ENCODE measurements around the gene PKN3. TPM values are rescaled to one million over a fixed set of nuclear protein-coding genes. Genes with fewer than 3 reads are reported as not detected.
"Not testable (repeated sequence)": the region's sequence is repeated elsewhere in the genome, so short reads cannot be mapped to it uniquely, and the experiment has no call there.

PKN3 gene
- total RNA-seq, 1 experiment from 2014 or later = 4.2 TPM

DNA sequence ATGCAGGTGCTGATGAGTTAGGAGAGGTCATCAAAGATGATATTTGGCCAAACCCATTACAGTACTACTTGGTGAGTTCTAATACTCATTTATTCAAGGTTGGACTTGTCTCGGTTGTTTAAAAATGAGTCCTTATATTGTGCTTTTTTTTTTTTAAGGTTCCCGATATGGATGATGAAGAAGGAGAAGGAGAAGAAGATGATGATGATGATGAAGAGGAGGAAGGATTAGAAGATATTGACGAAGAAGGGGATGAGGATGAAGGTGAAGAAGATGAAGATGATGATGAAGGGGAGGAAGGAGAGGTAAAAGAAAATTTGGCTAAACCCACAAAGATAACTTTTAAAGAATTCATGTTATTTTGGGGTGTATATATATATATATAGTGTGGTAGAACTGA is 8.6 kb upstream of the PKN3 start:
- DNase-seq (ENCODE audit: low read depth) = not testable (repeated sequence)

- DNase-seq (ENCODE audit: low read depth) = no peak
Observed at GRCh38 chr9:128694344-128694743, 8.0 kb upstream of the PKN3 start.

- no peak for DNase-seq (ENCODE audit: low read depth)
Observed at GRCh38 chr9:128696923-128697707, 5.2 kb upstream of the PKN3 start.

GRCh38 chr9:128699096-128699795 is 3.1 kb upstream of the PKN3 start:
- not testable (repeated sequence) for DNase-seq (ENCODE audit: low read depth)

DNA sequence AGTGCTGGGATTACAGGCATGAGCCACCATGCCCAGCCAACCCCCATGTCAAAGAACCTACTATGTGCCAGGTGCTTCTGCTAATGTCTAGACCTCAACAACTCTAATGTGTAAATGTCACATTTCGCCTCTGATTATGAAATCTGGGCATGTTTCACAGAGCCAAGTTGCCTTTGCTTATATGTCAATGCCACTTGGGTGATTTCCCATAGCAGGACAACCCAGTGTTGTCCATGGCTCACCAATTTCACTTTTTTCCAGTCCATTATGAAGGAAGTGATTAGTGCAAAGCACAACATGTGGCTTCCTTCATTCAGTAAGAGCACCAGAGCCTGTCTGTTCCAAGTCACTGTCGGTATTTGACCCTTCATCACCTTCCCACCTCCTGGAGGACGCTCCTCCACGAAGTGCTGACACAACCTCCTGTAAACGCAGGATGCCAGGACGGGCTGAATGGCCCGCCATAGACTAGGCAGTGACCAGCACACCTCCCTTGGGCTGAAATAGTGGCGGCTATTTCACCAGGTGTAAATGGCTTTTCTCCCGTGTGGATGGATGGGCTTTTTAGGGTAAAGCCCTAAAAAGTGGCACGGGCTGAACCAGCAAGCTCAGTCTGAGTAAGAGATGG is 962 bp upstream of the PKN3 start:
- DNase-seq (ENCODE audit: low read depth) = no peak

DNA sequence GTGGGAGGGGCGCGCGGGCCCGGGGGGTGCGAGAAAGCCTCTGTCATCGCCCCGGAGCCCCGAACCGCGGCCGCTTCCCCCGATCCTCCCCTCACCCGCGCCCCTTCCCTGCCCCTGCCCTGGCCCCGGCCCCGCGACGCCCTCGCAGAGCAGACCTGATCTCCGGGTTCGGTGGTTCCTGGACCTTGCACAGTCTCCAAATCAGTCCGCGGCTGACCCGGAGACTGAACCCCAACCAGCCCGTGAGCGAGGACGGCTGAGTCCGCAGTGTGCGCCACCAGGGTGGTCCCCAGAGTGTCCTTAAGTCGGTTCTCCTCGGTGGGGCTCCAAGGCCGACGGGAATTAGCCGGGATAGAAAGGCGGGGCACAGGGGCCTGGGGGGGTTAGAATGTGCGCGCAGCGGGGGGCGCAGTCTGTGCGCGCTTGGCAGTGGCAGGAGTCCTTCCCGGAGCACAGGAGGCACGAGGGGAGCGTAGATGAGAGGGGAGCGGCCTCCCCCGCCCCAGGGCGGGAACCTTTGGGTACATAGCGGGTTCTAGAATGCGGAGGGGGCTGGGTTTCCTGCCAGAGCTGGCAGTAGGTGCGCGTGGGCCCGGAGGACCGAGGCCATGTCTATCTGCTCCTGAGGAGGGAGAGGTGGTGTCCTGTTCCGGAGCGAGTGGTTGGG is 779 bp downstream of the PKN3 start:
- no peak for DNase-seq (ENCODE audit: low read depth)

DNA sequence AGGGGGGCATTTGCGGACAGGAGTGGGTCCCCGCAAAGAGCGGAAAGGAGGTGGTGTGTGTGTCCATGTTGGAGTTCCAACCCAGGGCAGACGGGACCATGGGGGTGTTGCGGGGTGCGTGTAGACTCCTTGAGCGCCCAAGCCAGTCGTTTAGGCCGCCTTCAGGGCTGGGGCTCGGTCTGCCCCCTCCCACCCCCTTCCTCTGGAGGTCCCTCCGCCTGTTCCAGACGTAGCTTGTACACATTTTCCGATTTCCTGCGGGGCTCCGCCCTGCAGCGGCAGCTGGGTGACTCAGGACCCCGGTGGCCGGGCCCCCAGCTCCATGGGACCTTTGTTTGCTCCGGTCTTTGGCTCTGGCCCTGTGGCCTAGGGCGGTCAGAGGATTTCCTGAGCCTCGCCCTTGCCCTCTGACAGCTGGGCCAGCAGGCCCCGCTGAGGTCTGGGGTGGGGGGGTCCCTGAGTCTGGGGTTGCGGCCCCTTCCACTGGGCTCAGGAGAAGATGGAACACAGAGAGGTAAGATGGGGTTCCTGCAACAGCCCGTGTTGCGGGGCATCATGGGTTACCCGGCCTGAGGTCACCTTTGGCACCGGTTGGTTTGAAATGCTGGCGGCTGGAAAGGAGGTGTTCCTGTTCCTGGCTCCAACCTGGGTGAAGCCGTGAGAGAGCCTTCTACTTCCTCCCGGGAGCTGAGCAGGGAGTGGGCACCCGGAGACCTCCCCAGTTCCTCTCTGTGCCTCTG is 1.5 kb downstream of the PKN3 start:
- DNase-seq (ENCODE audit: low read depth) = no peak

DNA sequence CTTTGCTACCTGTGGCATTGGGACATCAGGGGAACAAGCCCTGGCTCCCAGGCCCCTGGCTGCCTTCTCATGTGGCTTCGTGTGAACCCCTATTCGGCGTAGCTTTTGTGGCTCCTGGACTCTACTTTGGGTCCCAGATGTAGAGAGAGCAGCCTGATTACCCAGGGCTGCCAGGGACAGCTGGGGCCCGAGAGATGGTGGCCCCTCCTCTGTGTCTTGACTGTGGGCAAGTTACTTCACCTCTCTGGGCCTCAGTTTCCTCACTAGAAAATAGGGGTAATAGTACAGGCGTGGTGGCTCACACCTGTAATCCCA is 2.0 kb downstream of the PKN3 start:
- DNase-seq (ENCODE audit: low read depth) = no peak

- DNase-seq (ENCODE audit: low read depth) = no peak
Observed at GRCh38 chr9:128705051-128705965, 3.0 kb downstream of the PKN3 start.

DNA sequence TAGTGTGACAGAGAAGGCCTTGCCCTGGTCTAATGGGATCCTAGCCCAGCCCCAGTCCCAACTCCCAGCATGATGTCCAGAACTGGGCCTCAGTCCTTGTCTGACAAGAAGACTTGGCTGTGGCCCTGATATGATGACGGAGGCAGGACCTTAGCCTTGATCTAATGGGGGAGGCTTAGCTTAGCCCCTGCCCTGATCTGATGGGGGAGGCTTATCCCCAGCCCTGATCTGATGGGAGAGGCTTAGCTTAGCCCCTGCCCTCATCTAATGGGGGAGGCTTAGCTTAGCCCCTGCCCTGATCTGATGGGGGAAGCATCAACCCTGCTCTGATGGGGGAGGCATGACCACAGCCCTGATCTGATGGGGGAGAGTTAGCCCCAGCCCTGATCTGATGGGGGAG is 3.7 kb downstream of the PKN3 start:
- no peak for DNase-seq (ENCODE audit: low read depth)

DNA sequence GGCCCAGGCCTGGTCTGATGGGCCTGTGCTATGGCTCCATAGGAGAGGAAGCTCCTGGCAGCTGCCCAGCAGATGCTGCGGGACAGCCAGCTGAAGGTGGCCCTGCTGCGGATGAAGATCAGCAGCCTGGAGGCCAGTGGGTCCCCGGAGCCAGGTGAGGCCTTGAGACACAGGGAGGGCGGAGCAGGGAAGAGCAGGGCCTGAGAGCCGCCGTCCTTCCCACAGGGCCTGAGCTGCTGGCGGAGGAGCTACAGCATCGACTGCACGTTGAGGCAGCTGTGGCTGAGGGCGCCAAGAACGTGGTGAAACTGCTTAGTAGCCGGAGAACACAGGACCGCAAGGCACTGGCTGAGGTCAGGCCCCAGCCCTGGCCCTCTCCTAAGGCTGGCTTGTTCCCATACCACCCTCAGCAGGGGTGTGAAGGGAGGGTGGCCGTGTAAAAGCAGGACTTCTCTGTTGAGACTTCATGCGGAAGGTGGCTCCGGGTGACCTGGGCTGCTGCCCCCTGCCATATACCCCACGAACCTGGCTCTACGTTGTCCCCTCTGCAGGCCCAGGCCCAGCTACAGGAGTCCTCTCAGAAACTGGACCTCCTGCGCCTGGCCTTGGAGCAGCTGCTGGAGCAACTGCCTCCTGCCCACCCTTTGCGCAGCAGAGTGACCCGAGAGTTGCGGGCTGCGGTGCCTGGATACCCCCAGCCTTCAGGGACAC is 4.5 kb downstream of the PKN3 start:
- DNase-seq (ENCODE audit: low read depth) = no peak

GRCh38 chr9:128707446-128707845 is 5.1 kb downstream of the PKN3 start:
- no peak for DNase-seq (ENCODE audit: low read depth)

GRCh38 chr9:128712451-128713410 is 10.4 kb downstream of the PKN3 start:
- DNase-seq (ENCODE audit: low read depth) = no peak

- DNase-seq (ENCODE audit: low read depth) = no peak
Observed at GRCh38 chr9:128713411-128713780, 11.1 kb downstream of the PKN3 start.

DNA sequence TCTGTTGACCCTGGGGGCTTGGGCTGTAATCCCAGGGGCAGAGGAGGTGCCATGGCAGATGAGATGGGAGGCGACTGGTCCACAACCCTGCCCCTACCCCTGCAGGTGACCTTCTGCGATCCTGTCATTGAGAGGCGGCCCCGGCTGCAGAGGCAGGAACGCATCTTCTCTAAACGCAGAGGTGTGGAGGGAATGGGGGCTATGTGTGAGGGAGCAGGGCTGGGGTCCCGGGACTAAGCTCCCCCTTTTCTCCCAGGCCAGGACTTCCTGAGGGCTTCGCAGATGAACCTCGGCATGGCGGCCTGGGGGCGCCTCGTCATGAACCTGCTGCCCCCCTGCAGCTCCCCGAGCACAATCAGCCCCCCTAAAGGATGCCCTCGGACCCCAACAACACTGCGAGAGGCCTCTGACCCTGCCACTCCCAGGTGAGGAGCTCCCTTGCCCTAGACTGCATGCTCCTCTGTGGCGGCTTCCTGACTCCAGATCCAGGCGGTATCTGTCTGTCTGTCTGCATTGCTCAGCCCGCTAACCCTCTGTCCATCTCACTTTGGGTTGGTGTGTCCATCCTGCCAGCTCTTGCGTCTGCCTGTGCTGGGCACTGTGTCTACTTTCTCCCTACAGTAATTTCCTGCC is 11.8 kb downstream of the PKN3 start:
- DNase-seq (ENCODE audit: low read depth) = no peak

DNA sequence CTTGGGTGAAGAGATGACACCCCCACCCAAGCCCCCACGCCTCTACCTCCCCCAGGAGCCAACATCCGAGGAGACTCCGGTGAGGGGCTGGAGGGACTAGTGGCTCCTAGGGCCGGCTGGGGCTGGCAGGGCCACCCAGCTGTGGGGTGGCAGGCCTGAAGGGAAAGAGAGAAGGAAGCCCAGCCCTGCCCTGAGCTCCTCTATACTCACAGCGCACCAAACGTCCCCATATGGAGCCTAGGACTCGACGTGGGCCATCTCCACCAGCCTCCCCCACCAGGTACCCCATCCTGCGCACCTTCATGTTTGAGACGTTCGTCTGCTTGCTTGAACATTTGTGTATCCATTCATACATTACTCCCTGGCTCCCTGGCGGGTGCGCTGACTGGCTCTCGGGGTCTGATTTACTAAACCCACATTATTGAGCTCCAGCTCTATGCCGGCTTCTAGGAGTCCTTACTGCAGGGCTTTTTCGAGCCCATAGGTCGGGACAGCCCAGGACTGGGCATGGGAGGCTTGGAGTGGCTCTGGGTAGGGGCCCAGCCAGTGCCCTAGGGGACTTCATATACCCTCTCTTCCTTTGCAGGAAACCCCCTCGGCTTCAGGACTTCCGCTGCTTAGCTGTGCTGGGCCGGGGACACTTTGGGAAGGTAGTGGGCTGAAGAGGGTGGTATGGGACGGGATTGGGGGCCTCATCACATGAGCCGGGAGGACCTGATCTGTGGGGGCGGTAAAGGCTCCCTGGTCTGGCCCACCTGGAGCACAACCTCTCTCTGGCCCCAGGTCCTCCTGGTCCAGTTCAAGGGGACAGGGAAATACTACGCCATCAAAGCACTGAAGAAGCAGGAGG is 12.5 kb downstream of the PKN3 start:
- DNase-seq (ENCODE audit: low read depth) = no peak

- DNase-seq (ENCODE audit: low read depth) = no peak
Observed at GRCh38 chr9:128715436-128715750, 13.1 kb downstream of the PKN3 start.
